Osteoblast (primary cell): ENCODE results near the gene SRP68. TPM values are rescaled to one million over a fixed set of nuclear protein-coding genes. Genes with fewer than 3 reads are reported as not detected.

Experiments
- DNase-seq: peaks from one replicate; pipeline ENCODE4 v3.0.0; 2011; ENCODE audit warnings: low spot score, mixed read lengths; ENCODE audit not compliant: insufficient read length; ENCODE audit errors: missing footprints
- H2AFZ ChIP-seq: 2 replicates; pipeline ENCODE4 v1.6.0; 2011; ENCODE audit warnings: mild to moderate bottlenecking, low read length
- H3K27ac ChIP-seq: 2 replicates; pipeline ENCODE4 v1.5.1; 2011; ENCODE audit warnings: mild to moderate bottlenecking, low read depth, low read length, moderate library complexity
- H3K27me3 ChIP-seq: 2 replicates; pipeline ENCODE4 v1.6.0; 2012; ENCODE audit warnings: mild to moderate bottlenecking, control low read depth, inconsistent platforms, low read length, moderate library complexity; ENCODE audit not compliant: insufficient read depth
- H3K36me3 ChIP-seq: 2 replicates; pipeline ENCODE4 v1.5.1; 2011; ENCODE audit warnings: mild to moderate bottlenecking, low read length, control low read depth, moderate library complexity; ENCODE audit not compliant: insufficient read depth
- H3K4me1 ChIP-seq: 2 replicates; pipeline ENCODE4 v1.5.1; 2011; ENCODE audit warnings: mild to moderate bottlenecking, low read length, control low read depth, moderate library complexity; ENCODE audit not compliant: insufficient read depth
- H3K4me2 ChIP-seq: 2 replicates; pipeline ENCODE4 v1.6.0; 2011; ENCODE audit warnings: mild to moderate bottlenecking, low read length; ENCODE audit not compliant: insufficient read depth
- H3K4me3 ChIP-seq: fragments of 200-600 bp; sonication (generic); 3 replicates; pipeline ENCODE4 v1.5.1; 2012; ENCODE audit warnings: mild to moderate bottlenecking, low read length, inconsistent platforms; ENCODE audit not compliant: insufficient read depth
- H3K79me2 ChIP-seq: 2 replicates; pipeline ENCODE4 v1.6.0; 2012; ENCODE audit warnings: mild to moderate bottlenecking, low read length, control low read depth, inconsistent platforms; ENCODE audit not compliant: insufficient read depth
- H3K9me3 ChIP-seq: 2 replicates; pipeline ENCODE4 v1.5.1; 2011; ENCODE audit warnings: low read depth, low read length, control low read depth
- H4K20me1 ChIP-seq: 2 replicates; pipeline ENCODE4 v1.6.0; 2012; ENCODE audit warnings: mild to moderate bottlenecking, low read length, control low read depth; ENCODE audit not compliant: insufficient read depth
- CTCF ChIP-seq: IDR thresholded peaks from 2 replicates; pipeline ENCODE4 v1.5.1; 2011; ENCODE audit warnings: mild to moderate bottlenecking, low read depth, low read length, moderate library complexity; ENCODE audit errors: extremely low read depth
- total RNA-seq: library from RNA; depleted of rRNA; stranded (reverse); fragments of >200 nt; gene quantifications from 2 replicates; pipeline ENCODE4 v1.2.3, GENCODE V29; 2012

Gene SRP68
- total RNA-seq, 1 donor = 25.3 TPM

GRCh38 chr17:76104896-76105231, 32.5 kb upstream of the SRP68 start:
- Histone ChIP-seq H3K79me2 (peaks cover 23% of the 10 kb centered on the region), H3K4me1 (peaks cover 9% of the 10 kb centered on the region), H4K20me1 (no peaks in the 10 kb centered on the region), H3K27me3 (no peaks in the 10 kb centered on the region), H3K4me3 (no peak overlapping the region), H3K27ac (no peak overlapping the region), H3K4me2 (no peak overlapping the region), H3K36me3 (peaks cover 19% of the 10 kb centered on the region), H3K9me3 (no peaks in the 10 kb centered on the region), H2AFZ (no peak overlapping the region)
- no peak for TF ChIP-seq CTCF
- peak; percentile 1 for DNase-seq

- Histone ChIP-seq H3K4me3 (peak overlapping the region; percentile 98), H3K9me3 (no peaks in the 10 kb centered on the region), H3K27me3 (no peaks in the 10 kb centered on the region), H3K4me1 (peaks cover 9% of the 10 kb centered on the region), H3K79me2 (peaks cover 23% of the 10 kb centered on the region), H4K20me1 (no peaks in the 10 kb centered on the region), H3K36me3 (peaks cover 24% of the 10 kb centered on the region), H3K4me2 (peak overlapping the region; percentile 95), H3K27ac (peak overlapping the region; percentile 87), H2AFZ (peak overlapping the region; percentile 100)
- no peak for DNase-seq
- TF ChIP-seq CTCF = no peak
Measured at GRCh38 chr17:76104140-76104895, 32.0 kb upstream of the SRP68 start.

- H3K27me3 ChIP-seq = no peaks in the 10 kb centered on the region
Measured at GRCh38 chr17:76103274-76104139, 31.2 kb upstream of the SRP68 start, which contains the start of gene EXOC7. EXOC7 (minus strand) TSS chr17:76103787; CDS start chr17:76103692, 95 bp downstream.

More at GRCh38 chr17:76103274-76104139, 31.2 kb upstream of the SRP68 start, which contains the start of gene EXOC7:
- Histone ChIP-seq H3K27ac (peak within 1 kb of the TSS; percentile 87), H2AFZ (peak within 1 kb of the TSS; percentile 100), H3K36me3 (peaks cover 29% of the 10 kb centered on the region), H3K4me3 (peak within 1 kb of the TSS; percentile 98), H3K4me1 (peaks cover 9% of the 10 kb centered on the region), H3K9me3 (no peaks in the 10 kb centered on the region), H4K20me1 (no peaks in the 10 kb centered on the region), H3K4me2 (peak within 1 kb of the TSS; percentile 95), H3K79me2 (peaks cover 23% of the 10 kb centered on the region)
- no peak for TF ChIP-seq CTCF
- peak; percentile 97 for DNase-seq
